Endothelial cell (in vitro differentiated cells): ENCODE results near the gene RXRG. TPM values are rescaled to one million over a fixed set of nuclear protein-coding genes. Genes with fewer than 3 reads are reported as not detected.

ENCODE experiments used
- DNase-seq: peaks from one replicate; pipeline ENCODE4 v3.0.0; 2021; ENCODE audit warnings: low spot score
- H3K27ac Mint-ChIP-seq: one replicate; pipeline ENCODE4 v1.8.0; 2021; ENCODE audit warnings: mixed read lengths, inconsistent platforms; ENCODE audit not compliant: unreplicated experiment
- H3K27me3 Mint-ChIP-seq: one replicate; pipeline ENCODE4 v1.8.0; 2021; ENCODE audit warnings: mild to moderate bottlenecking, moderate library complexity, mixed read lengths, inconsistent platforms; ENCODE audit not compliant: unreplicated experiment
- H3K36me3 Mint-ChIP-seq: one replicate; pipeline ENCODE4 v1.8.0; 2021; ENCODE audit warnings: mild to moderate bottlenecking, low read depth, mixed read lengths, inconsistent platforms; ENCODE audit not compliant: unreplicated experiment
- H3K4me1 Mint-ChIP-seq: one replicate; pipeline ENCODE4 v1.8.0; 2021; ENCODE audit warnings: mild to moderate bottlenecking, mixed read lengths, inconsistent platforms; ENCODE audit not compliant: unreplicated experiment
- H3K4me3 Mint-ChIP-seq: one replicate; pipeline ENCODE4 v1.8.0; 2021; ENCODE audit warnings: mild to moderate bottlenecking, mixed read lengths, inconsistent platforms; ENCODE audit not compliant: unreplicated experiment
- H3K9me3 Mint-ChIP-seq: one replicate; pipeline ENCODE4 v1.8.0; 2021; ENCODE audit warnings: mixed read lengths, inconsistent platforms; ENCODE audit not compliant: unreplicated experiment
- CTCF ChIP-seq: fragments of 200-600 bp; sonication (generic); IDR thresholded peaks from one replicate; pipeline ENCODE4 v1.5.0; 2021; ENCODE audit warnings: antibody characterized with exemption; ENCODE audit not compliant: unreplicated experiment
- long read RNA-seq: library from polyadenylated mRNA; unstranded; transcript quantifications from one replicate; pipeline ENCODE4 v2.0.0, GENCODE V29; 2020; ENCODE audit not compliant: unreplicated experiment
- total RNA-seq: library from RNA; stranded (reverse); fragmentation: NEBNext Ultra II Directional; extraction: Animal tissue kit (Norgen Biotek cat#: 25700); gene quantifications from one replicate; pipeline ENCODE4 v1.2.1, GENCODE V29; 2021; ENCODE audit not compliant: unreplicated experiment

The RXRG gene
- total RNA-seq: not detected
- long read RNA-seq: 0 reads

GRCh38 chr1:165444897-165445370, at the start of gene RXRG:
TSS of gene RXRG (minus strand) at chr1:165445126. CDS start at chr1:165444893, 233 bp downstream.
- DNase-seq: peak; percentile 53
- Mint-ChIP-seq H3K27ac (no peak within 1 kb of the TSS), H3K27me3 (peaks cover 8% of the 10 kb centered on the region), H3K36me3 (no peaks in the 10 kb centered on the region), H3K4me3 (no peak within 1 kb of the TSS), H3K9me3 (no peaks in the 10 kb centered on the region), H3K4me1 (peaks cover 7% of the 10 kb centered on the region)
- TF ChIP-seq CTCF: no peak

GRCh38 chr1:165492845-165493373, 48.0 kb upstream of the RXRG start:
- Mint-ChIP-seq H3K4me1 (no peaks in the 10 kb centered on the region), H3K27ac (no peak overlapping the region), H3K36me3 (no peaks in the 10 kb centered on the region), H3K27me3 (peaks cover 1% of the 10 kb centered on the region), H3K9me3 (no peaks in the 10 kb centered on the region), H3K4me3 (no peak overlapping the region)
- DNase-seq: no peak
- no peak for TF ChIP-seq CTCF

GRCh38 chr1:165490175-165490574, 45.2 kb upstream of the RXRG start:
- Mint-ChIP-seq H3K4me3 (no peak overlapping the region), H3K9me3 (no peaks in the 10 kb centered on the region), H3K27ac (no peak overlapping the region), H3K36me3 (no peaks in the 10 kb centered on the region), H3K27me3 (no peaks in the 10 kb centered on the region), H3K4me1 (no peaks in the 10 kb centered on the region)
- DNase-seq: no peak
- no peak for TF ChIP-seq CTCF

- Mint-ChIP-seq H3K4me3 (no peak overlapping the region), H3K4me1 (no peaks in the 10 kb centered on the region), H3K27ac (no peak overlapping the region), H3K36me3 (no peaks in the 10 kb centered on the region), H3K27me3 (no peaks in the 10 kb centered on the region), H3K9me3 (no peaks in the 10 kb centered on the region)
- TF ChIP-seq CTCF: no peak
- no peak for DNase-seq
Measured at GRCh38 chr1:165487921-165488320, 43.0 kb upstream of the RXRG start.

GRCh38 chr1:165486663-165487062, 41.7 kb upstream of the RXRG start:
- H3K27me3 Mint-ChIP-seq: peaks cover 1% of the 10 kb centered on the region
- TF ChIP-seq CTCF: no peak

More at GRCh38 chr1:165486663-165487062, 41.7 kb upstream of the RXRG start:
- Mint-ChIP-seq H3K27ac (no peak overlapping the region), H3K36me3 (no peaks in the 10 kb centered on the region), H3K4me3 (no peak overlapping the region), H3K4me1 (peaks cover 6% of the 10 kb centered on the region), H3K9me3 (no peaks in the 10 kb centered on the region)
- no peak for DNase-seq
